Activated CD4-positive, CD25-positive, alpha-beta regulatory T cell treated with anti-CD3 and anti-CD28 coated beads, Interleukin-2, amount 50 U/mL, for 72 hours (primary cell): ENCODE measurements around the gene PDE1A.

Source experiments
- DNase-seq: peaks from one replicate; pipeline ENCODE4 v3.0.0; 2021

The PDE1A gene

GRCh38 chr2:182261860-182262387 lies 164.9 kb downstream of the PDE1A start:
- DNase-seq = no peak

DNA sequence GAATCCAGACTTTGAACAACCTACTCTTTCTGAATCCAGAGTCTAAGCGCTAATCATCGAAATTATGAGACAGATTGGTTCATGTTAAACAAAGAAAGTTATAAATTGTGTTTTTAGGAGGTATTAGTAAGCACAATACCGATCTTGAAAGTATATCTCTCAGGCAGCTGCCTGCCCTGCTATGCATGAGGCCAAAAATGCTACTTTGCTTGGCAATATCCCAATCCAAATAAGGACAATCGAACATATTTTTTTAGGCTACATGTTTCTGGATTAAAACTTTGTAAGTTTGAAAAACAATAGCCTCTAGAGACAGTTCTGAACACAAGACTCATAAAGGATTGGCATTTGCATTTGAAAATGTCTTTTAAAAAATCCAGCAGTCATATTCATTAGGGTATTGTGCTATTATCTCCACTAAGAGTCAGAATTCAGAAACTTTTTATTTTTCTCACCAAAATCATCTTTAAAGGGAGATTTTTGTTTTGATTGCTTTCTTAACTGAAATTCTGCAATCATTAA lies 167.1 kb downstream of the PDE1A start:
- no peak for DNase-seq

DNA sequence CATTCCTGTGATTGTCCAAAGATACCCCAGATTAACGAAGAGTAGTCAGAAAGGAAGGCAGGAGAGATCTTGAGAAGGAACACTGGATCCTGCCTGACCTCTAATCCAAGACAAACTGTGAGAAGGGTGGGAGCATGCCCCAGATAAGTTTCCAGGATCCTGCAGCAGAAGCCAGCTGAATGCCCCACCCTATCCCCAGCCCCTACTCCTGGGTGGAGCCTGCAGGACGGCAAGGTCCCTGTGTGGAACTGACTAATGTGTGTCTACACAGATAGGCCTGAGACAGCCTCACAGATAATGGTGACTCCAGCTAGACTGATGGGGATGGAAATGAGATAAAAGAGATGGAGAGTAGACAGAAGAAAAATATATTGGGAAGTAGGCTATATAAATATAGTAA lies 174.3 kb downstream of the PDE1A start:
- no peak for DNase-seq

- no peak for DNase-seq
These were observed 177.9 kb downstream of the PDE1A start for GRCh38 chr2:182248898-182249297.

DNA sequence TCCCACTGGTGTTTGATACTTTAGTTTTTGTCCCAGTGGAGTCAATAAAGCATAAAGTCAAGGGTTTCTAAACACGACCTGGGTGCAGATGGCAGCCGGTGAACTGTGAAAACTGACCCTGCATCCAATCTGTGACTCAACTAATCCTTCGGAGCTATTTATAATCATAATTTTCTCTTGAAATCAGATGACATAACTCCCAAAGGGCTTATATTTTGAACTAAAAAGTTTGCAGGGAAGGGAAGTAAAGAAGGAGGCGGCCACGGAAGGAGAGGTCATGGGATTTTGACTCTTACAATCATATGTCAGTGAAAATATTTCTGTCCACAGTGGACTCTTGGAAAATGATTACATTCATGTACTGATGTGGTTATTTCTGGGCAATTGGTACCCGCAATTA lies 178.5 kb downstream of the PDE1A start:
- no peak for DNase-seq

- DNase-seq = no peak
These were observed 179.0 kb downstream of the PDE1A start for GRCh38 chr2:182247831-182248230.

- no peak for DNase-seq
These were observed 180.9 kb downstream of the PDE1A start for GRCh38 chr2:182245963-182246362.

- DNase-seq = no peak
These were observed 184.2 kb downstream of the PDE1A start for GRCh38 chr2:182242609-182243008.

DNA sequence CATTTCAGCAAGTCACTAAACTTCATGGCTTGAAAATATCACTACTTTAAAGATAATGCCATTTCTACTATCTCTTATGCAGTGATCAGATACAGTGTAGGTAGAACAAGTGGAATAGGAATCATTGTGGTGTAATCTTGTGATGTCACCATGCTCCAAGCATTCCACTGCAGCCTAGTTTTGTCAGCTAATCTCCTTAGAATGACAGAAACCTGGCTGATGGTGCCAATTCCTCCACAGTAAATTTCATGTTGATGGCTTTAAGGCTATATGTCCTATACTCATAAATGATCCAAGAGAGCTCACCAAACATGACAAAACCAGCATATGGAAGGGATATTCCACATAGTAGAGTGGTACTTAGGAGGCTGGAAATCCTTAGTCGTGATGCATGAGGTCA lies 184.9 kb downstream of the PDE1A start:
- DNase-seq = no peak

DNA sequence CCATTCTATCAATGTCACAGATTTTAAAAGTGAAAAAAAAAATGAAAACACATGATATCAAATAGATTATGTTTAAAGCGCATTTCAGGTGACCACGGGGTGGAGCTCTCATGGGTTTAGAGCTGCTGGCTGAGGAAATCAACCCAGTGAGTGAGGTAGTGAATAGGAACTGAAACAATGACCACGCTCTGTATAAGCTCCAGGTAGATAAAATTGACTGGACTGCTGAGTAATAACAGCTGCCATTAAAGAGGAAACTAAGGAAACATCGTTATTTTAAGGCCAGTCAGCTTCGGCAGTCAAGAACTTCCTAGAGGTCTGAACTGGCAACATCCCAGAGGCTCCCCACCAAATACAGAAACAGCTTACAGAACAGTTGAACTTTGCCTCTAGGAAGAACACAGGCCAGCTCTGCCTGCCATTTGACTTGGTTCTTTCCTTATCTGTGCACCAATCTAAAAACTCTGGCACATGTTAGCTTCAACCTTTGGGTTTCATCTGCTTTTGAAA lies 185.9 kb downstream of the PDE1A start:
- DNase-seq = no peak

- no peak for DNase-seq
These were observed 196.3 kb downstream of the PDE1A start for GRCh38 chr2:182230561-182230960.

DNA sequence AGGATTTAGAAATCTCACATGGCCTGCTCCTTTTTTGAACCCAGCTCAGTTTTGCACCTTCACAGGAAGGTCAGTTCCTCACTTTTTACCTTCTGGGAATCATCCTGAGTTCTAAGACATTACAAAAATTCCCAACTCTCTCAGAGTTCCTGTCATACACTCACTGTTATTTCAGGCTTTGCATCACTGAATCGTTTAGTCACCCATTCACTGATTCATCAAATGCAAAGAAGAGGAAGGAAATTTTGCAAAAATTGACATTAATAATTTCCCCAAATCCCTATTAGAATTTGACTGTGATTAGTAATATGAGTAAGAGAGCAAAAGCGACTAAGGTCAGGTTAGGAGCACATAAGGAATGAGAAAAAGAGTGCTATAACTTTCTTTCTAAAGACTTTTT lies 197.5 kb downstream of the PDE1A start:
- DNase-seq = no peak

DNA sequence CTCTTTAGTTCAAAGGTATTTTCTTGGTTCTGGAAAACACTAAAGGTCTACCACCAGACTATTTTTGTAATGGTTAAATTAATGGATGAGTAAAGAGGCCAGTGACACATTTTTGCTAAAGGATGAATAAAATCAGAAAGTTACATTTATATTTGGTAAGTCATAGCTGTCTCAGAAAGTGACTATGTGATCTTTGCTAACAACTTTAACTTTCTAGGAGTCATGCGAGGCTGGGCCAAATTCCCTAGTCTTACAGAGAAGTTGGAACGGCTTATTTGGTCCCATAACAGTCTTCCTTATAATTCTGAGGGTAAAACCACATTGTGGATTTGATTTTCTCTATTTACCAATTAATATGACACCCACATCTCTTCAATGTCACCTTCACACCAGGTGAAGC lies 198.1 kb downstream of the PDE1A start:
- DNase-seq = no peak

- no peak for DNase-seq
These were observed 198.8 kb downstream of the PDE1A start for GRCh38 chr2:182228073-182228473.

DNA sequence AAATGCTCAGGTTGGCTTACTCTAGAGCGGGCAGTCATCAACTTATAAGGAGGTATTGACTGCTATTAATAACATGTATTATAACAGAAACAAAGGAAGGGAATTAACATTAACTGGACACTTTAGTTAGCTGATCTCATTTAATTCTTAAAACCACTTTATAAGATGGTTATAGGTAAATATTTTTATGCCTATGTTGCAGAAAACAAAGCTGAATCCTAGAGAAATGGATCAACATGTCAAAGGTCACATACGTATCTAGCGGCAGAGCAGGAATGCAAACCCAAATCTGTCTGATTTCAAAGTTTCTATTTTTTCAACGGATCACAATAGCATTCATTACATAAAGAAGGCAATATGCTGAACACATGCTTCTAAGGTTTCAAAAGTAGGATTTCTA lies 200.0 kb downstream of the PDE1A start:
- DNase-seq = no peak

DNA sequence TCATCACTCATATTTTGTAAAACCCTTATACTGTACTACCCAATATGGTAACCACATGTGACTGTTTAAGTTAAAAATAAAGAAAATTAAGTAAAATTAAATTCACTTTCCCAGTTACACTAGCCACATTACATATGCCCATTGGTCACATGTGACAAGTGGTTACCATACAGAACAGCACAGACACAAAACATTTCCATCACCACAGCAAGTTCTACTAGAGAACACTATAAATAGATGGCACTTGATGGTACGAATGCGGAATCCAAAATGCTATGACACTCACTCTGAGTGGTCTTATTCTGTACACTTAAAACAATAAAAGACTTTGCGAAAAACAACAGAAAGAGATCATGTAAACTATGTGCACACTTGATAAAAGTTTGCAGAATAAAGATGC lies 202.2 kb downstream of the PDE1A start:
- no peak for DNase-seq

DNA sequence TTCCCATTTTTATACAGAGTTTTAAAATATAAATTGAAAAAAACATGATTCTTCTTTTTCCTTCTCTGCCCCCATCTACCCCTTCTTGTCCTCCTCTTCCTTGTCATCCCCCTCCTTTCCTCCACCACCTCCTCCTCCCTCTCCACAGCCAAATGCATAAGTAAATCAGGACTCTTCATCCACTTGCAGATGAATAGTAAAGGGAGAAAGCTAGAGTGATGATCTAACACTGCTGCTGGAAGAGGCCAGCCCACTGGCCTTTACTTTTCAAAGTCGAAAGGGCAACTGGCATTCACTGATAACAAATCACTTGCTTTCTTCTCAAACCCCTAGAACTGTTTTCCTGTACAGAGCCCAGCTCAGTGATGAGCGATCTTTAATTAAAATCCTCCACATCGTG lies 205.8 kb downstream of the PDE1A start:
- DNase-seq = no peak

GRCh38 chr2:182220335-182220734 lies 206.5 kb downstream of the PDE1A start:
- DNase-seq = no peak

DNA sequence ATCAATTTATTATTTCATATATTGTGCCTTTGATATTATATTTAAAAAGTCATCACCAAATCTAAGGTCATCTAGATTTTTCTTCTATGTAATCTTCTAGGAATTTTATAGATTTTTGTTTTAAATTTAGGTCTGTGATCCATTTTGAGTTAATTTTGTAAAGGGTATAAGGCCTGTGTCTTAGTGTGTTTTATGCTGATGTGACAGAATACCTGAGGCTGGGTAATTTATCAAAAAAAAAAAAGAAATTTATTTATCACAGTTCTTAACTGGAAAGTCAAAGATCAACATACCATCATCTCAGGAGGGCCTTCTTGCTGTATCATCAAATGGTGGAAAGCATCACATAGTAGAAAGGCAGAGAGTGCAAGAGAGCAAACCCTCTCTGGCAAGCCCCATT lies 216.2 kb downstream of the PDE1A start:
- DNase-seq = no peak

DNA sequence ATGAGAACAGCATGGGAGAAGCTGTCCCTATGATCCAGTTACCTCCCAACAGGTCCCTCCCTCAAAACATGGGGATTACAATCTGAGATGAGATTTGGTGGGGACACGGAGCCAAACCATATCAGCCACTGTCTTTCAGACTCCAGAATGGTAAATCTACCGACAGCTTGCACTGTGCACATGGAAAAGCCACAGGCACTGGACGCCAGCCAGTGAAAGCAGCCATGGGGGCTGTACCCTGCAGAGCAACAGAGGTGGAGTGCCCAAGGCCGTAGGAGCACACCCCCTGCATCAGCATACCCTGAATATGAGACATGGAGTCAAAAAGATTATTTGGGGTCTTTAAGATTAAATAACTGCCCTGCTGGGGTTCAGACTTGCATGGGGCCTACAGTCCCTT lies 218.4 kb downstream of the PDE1A start:
- DNase-seq = no peak

- DNase-seq = no peak
These were observed 219.6 kb downstream of the PDE1A start for GRCh38 chr2:182207049-182207746.

DNA sequence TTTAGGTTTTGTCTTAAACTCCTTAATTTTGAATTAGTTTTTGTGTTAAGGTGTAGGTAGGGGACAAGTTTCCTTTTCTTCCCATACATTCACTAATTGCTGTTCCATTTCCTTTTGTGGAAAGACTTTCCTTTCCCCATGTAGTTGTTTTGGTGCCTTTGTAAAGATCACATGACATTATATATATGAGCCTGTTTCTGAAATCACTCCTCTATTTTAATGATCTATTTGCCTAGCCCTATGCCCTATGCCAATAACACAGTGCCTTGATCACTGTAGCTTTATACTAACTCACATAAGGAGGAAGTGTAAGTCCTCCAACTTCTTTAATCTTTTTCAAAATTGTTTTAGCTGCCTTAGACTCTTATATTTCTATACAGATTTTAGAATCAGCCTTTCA lies 229.3 kb downstream of the PDE1A start:
- no peak for DNase-seq

GRCh38 chr2:182193291-182193690 lies 233.5 kb downstream of the PDE1A start:
- no peak for DNase-seq

- no peak for DNase-seq
These were observed 235.8 kb downstream of the PDE1A start for GRCh38 chr2:182191061-182191460.

- no peak for DNase-seq
These were observed 239.7 kb downstream of the PDE1A start for GRCh38 chr2:182187130-182187529.
